ENCODE data around the gene SLC25A4.
"Not testable (repeated sequence)": the region's sequence is repeated elsewhere in the genome, so short reads cannot be mapped to it uniquely, and the experiment has no call there.

SLC25A4 gene

DNA sequence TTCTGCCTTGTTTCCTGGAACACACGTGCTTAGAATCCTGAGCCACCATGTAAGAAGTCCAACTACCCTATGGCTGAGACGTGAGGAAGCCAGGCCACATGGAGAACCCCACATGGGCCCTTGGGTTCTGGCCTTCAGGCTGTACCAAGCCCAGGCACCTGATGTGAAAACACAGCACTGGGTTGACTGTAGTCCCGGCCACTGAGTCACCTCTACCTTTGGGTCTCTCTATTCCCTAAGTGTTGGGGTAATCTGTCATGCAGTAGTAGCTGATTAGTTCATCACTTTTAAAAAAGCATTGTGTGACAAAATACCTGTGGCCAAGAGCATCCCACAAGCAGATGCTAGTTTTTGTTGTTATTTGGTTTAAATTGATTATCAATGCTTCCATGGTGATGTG, 36.4 kb downstream of the SLC25A4 start:
- H3K27me3 Mint-ChIP-seq, result no peaks in the 10 kb centered on the region
- intact Hi-C loops (cut with micrococcal nuclease), result no loop called here
- H3K4me3 Mint-ChIP-seq, result no peak overlapping the region
- peaks cover 12% of the 10 kb centered on the region for H3K36me3 Mint-ChIP-seq (ENCODE audit: low read depth)
- no peaks in the 10 kb centered on the region for H3K4me1 Mint-ChIP-seq (ENCODE audit: low read depth)
- H3K27ac Mint-ChIP-seq, result no peak overlapping the region
- H3K9me3 Mint-ChIP-seq, result no peaks in the 10 kb centered on the region

- Mint-ChIP-seq H3K4me3 (no peak overlapping the region), H3K27me3 (no peaks in the 10 kb centered on the region), H3K4me1 (ENCODE audit: low read depth) (no peaks in the 10 kb centered on the region), H3K27ac (no peak overlapping the region), H3K9me3 (no peaks in the 10 kb centered on the region), H3K36me3 (ENCODE audit: low read depth) (no peaks in the 10 kb centered on the region)
- intact Hi-C loops (cut with micrococcal nuclease), result no loop called here
Observed at GRCh38 chr4:185182239-185182638, 39.2 kb downstream of the SLC25A4 start.

- no peaks in the 10 kb centered on the region for H3K4me1 Mint-ChIP-seq (ENCODE audit: low read depth)
- no peaks in the 10 kb centered on the region for H3K9me3 Mint-ChIP-seq
- no peak overlapping the region for H3K4me3 Mint-ChIP-seq
- no peaks in the 10 kb centered on the region for H3K27me3 Mint-ChIP-seq
- intact Hi-C loops (cut with micrococcal nuclease), result no loop called here
- peaks cover 5% of the 10 kb centered on the region for H3K36me3 Mint-ChIP-seq (ENCODE audit: low read depth)
- no peak overlapping the region for H3K27ac Mint-ChIP-seq
Observed at GRCh38 chr4:185183622-185184281, 40.7 kb downstream of the SLC25A4 start.

- Mint-ChIP-seq H3K27ac (no peak overlapping the region), H3K4me1 (ENCODE audit: low read depth) (no peaks in the 10 kb centered on the region), H3K36me3 (ENCODE audit: low read depth) (peaks cover 23% of the 10 kb centered on the region), H3K9me3 (no peaks in the 10 kb centered on the region), H3K4me3 (no peak overlapping the region), H3K27me3 (no peaks in the 10 kb centered on the region)
- intact Hi-C loops (cut with micrococcal nuclease), result no loop called here
Observed at GRCh38 chr4:185186769-185187168, 43.7 kb downstream of the SLC25A4 start.

DNA sequence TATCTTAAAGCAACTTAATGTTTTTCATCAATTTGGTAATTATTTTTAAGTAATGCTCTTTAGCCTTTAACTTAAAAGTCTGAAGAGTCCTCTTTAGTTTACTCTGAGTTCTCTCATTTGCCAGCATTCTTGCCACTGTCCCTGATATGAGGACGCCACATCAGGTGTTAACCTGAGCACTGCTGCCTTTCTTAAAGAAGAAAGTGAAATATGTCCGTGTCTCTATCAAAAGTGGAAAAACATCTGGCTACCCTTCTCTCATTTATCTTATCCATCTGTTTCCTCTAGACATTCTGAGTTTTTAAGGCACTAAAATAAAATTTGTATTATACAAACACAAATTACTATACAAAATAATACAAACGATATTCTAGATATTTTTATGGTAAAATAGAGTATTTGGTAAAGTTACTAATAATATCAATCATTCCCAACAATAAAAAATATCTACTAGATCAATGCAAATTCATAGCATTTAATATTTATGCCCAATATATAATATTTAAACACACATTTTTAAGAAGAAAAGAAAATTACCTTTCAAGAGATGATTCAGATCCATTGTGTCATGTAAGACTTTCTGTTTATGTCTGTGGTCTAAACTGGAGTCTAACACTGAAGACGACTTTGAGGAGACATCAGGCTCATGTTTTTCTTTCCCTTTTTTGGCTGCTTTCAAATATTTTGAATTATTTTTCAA, 46.7 kb downstream of the SLC25A4 start:
- H3K27ac Mint-ChIP-seq, result no peak overlapping the region
- H3K27me3 Mint-ChIP-seq, result no peaks in the 10 kb centered on the region
- no peaks in the 10 kb centered on the region for H3K9me3 Mint-ChIP-seq
- intact Hi-C loops (cut with micrococcal nuclease), result no loop called here
- H3K36me3 Mint-ChIP-seq (ENCODE audit: low read depth), result peaks cover 23% of the 10 kb centered on the region
- H3K4me1 Mint-ChIP-seq (ENCODE audit: low read depth), result no peaks in the 10 kb centered on the region
- H3K4me3 Mint-ChIP-seq, result no peak overlapping the region

DNA sequence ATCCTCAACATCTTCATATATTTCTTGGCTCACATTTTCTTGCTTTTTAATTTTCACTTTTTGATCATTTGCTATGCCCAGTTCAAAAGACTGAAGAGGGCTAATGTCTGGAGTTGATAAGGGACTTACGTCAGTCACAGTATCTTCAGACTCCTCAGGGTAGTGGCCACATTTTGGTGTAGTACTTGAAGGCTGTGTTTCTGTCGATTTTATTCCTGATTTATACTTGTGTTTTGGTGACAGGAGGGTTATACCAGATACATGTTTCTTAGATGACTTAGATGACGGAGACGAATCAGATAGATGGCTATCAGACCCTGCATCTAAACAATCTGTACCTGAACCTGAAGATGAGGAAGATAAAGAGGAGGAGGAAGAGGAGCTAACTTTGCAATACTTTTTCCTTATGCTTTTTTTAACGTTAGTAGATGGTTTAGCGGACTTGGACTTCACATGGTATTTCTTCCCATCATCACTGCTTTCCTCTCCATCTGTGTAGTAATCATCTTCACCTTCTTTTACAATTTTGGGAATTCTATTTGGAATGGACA, 47.3 kb downstream of the SLC25A4 start:
- peaks cover 23% of the 10 kb centered on the region for H3K36me3 Mint-ChIP-seq (ENCODE audit: low read depth)
- intact Hi-C loops (cut with micrococcal nuclease), result no loop called here

DNA sequence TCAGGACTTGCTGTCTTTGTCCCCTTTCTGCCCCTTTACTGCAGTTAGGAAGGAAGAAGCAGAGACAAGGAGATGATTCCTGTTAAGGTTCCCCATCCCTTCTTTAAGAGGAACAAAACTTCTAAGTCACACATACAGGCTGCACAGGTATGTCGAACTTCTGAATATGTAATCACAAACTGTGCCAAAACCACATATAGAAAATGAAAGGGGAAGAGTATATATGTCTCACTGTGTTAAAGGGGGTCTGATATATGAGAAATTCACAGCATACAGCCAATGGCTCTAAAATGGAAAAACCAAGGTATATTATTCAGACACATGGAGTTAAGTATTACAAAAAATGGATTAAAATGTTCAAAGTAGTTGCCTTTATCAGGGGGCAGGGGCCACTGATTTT, 49.0 kb downstream of the SLC25A4 start:
- Mint-ChIP-seq H3K27me3 (no peaks in the 10 kb centered on the region), H3K27ac (no peak overlapping the region), H3K36me3 (ENCODE audit: low read depth) (peaks cover 23% of the 10 kb centered on the region), H3K4me1 (ENCODE audit: low read depth) (no peaks in the 10 kb centered on the region), H3K9me3 (no peaks in the 10 kb centered on the region), H3K4me3 (no peak overlapping the region)
- intact Hi-C loops (cut with micrococcal nuclease), result no loop called here

More for the DNA sequence above, 47.3 kb downstream of the SLC25A4 start:
- no peak overlapping the region for H3K27ac Mint-ChIP-seq
- H3K27me3 Mint-ChIP-seq, result no peaks in the 10 kb centered on the region
- H3K4me1 Mint-ChIP-seq (ENCODE audit: low read depth), result no peaks in the 10 kb centered on the region
- no peaks in the 10 kb centered on the region for H3K9me3 Mint-ChIP-seq
- no peak overlapping the region for H3K4me3 Mint-ChIP-seq

DNA sequence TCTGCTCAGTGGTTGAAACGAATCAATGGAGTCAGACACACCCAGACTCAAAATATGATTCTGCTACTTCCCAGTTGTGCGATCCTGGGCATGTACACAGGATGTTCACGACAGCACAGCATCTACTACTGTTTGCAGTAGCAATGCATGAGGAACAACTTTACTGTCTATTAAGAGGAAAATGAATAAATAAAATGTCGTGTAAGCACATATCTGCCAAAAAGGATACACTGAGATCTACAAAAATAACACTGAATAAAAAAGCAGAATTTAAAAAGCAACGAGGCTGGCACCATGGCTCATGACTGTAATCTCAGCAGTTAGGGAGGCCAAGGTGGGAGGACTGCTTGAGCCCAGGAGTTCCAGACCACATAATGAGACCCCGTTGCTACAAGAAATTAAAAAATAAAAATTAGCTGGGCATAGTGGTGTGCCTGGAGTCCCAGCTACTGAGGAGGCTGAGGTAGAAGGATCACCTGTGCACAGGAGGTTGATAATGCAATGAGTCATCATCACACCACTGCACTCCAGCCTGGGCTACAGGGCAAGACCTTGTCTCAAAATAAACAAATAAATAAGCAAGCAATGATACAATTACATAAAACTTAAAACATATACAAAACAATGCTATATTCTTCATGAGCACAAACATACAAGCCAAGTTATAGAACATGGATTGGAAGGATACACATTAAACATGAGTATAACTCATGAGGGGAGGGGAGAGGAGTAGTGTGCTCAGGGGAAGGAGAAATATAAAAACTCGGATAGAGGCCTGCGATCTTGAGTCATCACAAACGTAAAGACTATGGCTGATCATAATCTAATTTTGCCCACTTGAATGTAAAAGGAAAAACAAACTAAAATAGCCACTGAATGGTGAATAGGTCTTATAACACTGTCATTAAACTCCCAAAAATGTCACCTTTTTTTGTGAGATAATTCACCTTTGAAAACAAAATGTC, 52.1 kb downstream of the SLC25A4 start:
- no peaks in the 10 kb centered on the region for H3K27me3 Mint-ChIP-seq
- intact Hi-C loops (cut with micrococcal nuclease), result no loop called here
- H3K27ac Mint-ChIP-seq, result no peak overlapping the region

DNA sequence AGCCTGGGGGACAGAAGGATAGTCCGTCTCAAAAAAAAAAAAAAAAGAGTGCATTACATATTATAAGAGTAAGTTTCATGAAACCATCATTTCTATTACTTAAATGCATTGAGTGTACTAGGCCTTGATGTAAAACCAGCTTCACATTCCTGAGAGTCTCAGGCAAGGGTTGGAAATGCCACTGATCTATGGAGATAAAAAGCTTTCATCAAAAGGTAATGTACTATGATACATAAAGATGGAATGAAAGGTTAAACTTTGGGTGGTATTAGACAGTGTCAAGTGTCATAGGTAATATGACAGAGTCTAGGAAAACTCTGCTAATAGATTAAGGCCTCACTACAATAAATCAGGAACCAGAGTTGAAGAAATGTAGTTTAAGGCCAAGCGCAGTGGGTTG, 53.4 kb downstream of the SLC25A4 start:
- intact Hi-C loops (cut with micrococcal nuclease), result no loop called here
- H3K4me1 Mint-ChIP-seq (ENCODE audit: low read depth), result no peaks in the 10 kb centered on the region
- H3K4me3 Mint-ChIP-seq, result no peak overlapping the region
- H3K36me3 Mint-ChIP-seq (ENCODE audit: low read depth), result no peaks in the 10 kb centered on the region
- H3K27ac Mint-ChIP-seq, result no peak overlapping the region
- no peaks in the 10 kb centered on the region for H3K27me3 Mint-ChIP-seq
- H3K9me3 Mint-ChIP-seq, result no peaks in the 10 kb centered on the region

More for the DNA sequence above, 52.1 kb downstream of the SLC25A4 start:
- H3K4me3 Mint-ChIP-seq, result no peak overlapping the region
- no peaks in the 10 kb centered on the region for H3K4me1 Mint-ChIP-seq (ENCODE audit: low read depth)
- H3K36me3 Mint-ChIP-seq (ENCODE audit: low read depth), result peaks cover 10% of the 10 kb centered on the region
- no peaks in the 10 kb centered on the region for H3K9me3 Mint-ChIP-seq

DNA sequence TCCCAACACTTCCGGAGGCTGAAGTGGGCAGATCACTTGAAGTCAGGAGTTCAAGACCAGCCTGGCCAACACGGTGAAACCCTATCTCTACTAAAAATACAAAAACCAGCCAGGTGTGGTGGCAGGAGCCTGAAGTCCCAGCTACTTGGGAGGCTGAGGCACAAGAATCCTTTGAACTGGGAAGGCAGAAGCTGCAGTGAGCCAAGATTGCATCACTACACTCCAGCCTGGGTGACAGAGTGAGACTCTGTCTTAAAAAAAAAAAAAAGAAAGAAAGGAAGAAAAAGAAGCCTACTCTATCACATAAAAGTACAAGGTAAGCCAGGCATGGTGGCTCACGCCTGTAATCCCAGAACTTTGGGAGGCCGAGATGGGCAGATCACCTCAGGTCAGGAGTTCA, 55.1 kb downstream of the SLC25A4 start:
- H3K4me1 Mint-ChIP-seq (ENCODE audit: low read depth), result peaks cover 16% of the 10 kb centered on the region
- H3K4me3 Mint-ChIP-seq; H3K27me3 Mint-ChIP-seq; H3K9me3 Mint-ChIP-seq; H3K27ac Mint-ChIP-seq; intact Hi-C loops (cut with micrococcal nuclease); H3K36me3 Mint-ChIP-seq (ENCODE audit: low read depth): not testable (repeated sequence)
